ENCODE results near the gene PHF12.

- TF ChIP-seq MXI1 (IDR thresholded peaks at IDR 0.05; ENCODE audit: borderline replicate concordance, low read depth, low read length): no peak
- no peak for TF ChIP-seq ZNF530 (CRISPR knock-in tag; IDR thresholded peaks at IDR 0.05; ENCODE audit: low read depth)
- TF ChIP-seq EP300 (IDR thresholded peaks at IDR 0.05; ENCODE audit: low read depth in 2 of 2, low read length in 2 of 2): no peak
- TF ChIP-seq EP300 (CRISPR knock-in tag; IDR thresholded peaks at IDR 0.05; ENCODE audit: borderline replicate concordance): no peak
- TF ChIP-seq PRPF4 (IDR thresholded peaks at IDR 0.05; ENCODE audit: low read depth, low read length, poor library complexity, severe bottlenecking): no peak
- no peak for TF ChIP-seq ZBTB40 (IDR thresholded peaks at IDR 0.05)
- no peak for TF ChIP-seq ZBTB40 (CRISPR knock-in tag; IDR thresholded peaks at IDR 0.05)
- no peak for TF ChIP-seq POLR2A (IDR thresholded peaks at IDR 0.05; ENCODE audit: insufficient read depth in 1 of 2, low read depth in 2 of 2, low read length in 2 of 2)
- TF ChIP-seq STAT6 (CRISPR knock-in tag; IDR thresholded peaks at IDR 0.05; ENCODE audit: borderline replicate concordance): no peak
- no peak for TF ChIP-seq ARHGAP35 (CRISPR knock-in tag; IDR thresholded peaks at IDR 0.05; ENCODE audit: borderline replicate concordance)
- TF ChIP-seq CTCF (CRISPR knock-in tag; IDR thresholded peaks at IDR 0.05): no peak
- TF ChIP-seq FOXC1 (CRISPR knock-in tag; IDR thresholded peaks at IDR 0.05; ENCODE audit: borderline replicate concordance): no peak
- no peak for TF ChIP-seq ZNF841 (CRISPR knock-in tag; IDR thresholded peaks at IDR 0.05; ENCODE audit: borderline replicate concordance)
- no peak for TF ChIP-seq ZKSCAN8 (CRISPR knock-in tag; IDR thresholded peaks at IDR 0.05; ENCODE audit: borderline replicate concordance)
These were observed 70.8 kb downstream of the PHF12 start for GRCh38 chr17:28880572-28880945.
